ENCODE data around the gene JAM3. TPM values are rescaled to one million over a fixed set of nuclear protein-coding genes. Genes with fewer than 3 reads are reported as not detected.

The JAM3 gene
- polyA plus RNA-seq, 1 of the 3 experiments (the other 2 are of a cell fraction): 56.8 TPM

GRCh38 chr11:134049303-134049702, 19.6 kb upstream of the JAM3 start:
- Histone ChIP-seq H3K27ac (ENCODE audit: low read depth in 2 of 2, low read length in 1 of 2) (no peak overlapping the region), H3K9me2 (no peaks in the 10 kb centered on the region), H2AFZ (ENCODE audit: low read depth) (no peak overlapping the region), H3K4me2 (no peak overlapping the region), H3K9ac (no peak overlapping the region), H3K4me1 (ENCODE audit: control insufficient read depth in 1 of 2, insufficient read depth in 2 of 2, low read depth in 1 of 2, low read length in 1 of 2) (peaks cover 0 to 25% of the 10 kb centered on the region in 2 experiments; a peak in 1 of 4 replicates), H3K79me2 (ENCODE audit: insufficient read depth) (no peaks in the 10 kb centered on the region), H3K4me3 (ENCODE audit: low read depth in 2 of 2, low read length in 1 of 2) (no peak overlapping the region), H4K20me1 (ENCODE audit: insufficient read depth) (no peaks in the 10 kb centered on the region), H3K27me3 (ENCODE audit: insufficient read depth) (no peaks in the 10 kb centered on the region), H3K36me3 (replicated peaks in 1 of 2; ENCODE audit: control insufficient read depth in 1 of 2, insufficient read depth in 2 of 2, low read length in 1 of 2) (no peaks in the 10 kb centered on the region), H3K9me3 (no peaks in the 10 kb centered on the region), H3F3A (replicated peaks; ENCODE audit: insufficient read depth) (no peaks in the 10 kb centered on the region)
- no peak for DNase-seq
- ChIA-PET CTCF (interaction anchor here (1.1 to 17.1 kb wide), 4 partner anchors 14 to 126 kb away, joined by 3 to 293 read pairs (median 42); no protein-coding TSS in a partner anchor), POLR2A (no interaction called here)
- 71% methylated on average over 11 of the region's 11 CpGs for WGBS (ENCODE audit: low lambda C conversion rate)
- TF ChIP-seq CHD2 (IDR thresholded peaks at IDR 0.05; ENCODE audit: low read length, partially characterized antibody): no peak
- TF ChIP-seq RXRA (IDR thresholded peaks at IDR 0.05; ENCODE audit: borderline replicate concordance, low read depth): no peak
- 0 out of 2 replicates have a peak, but pooled peaks have one; percentile 11 for TF ChIP-seq RAD21 (IDR thresholded peaks at IDR 0.05; ENCODE audit: low read length)
- TF ChIP-seq MEF2A (IDR thresholded peaks at IDR 0.05; ENCODE audit: borderline replicate concordance, low read depth): no peak
- no peak for TF ChIP-seq TEAD4 (IDR thresholded peaks at IDR 0.05; ENCODE audit: borderline replicate concordance, insufficient read depth)

- ChIA-PET POLR2A (interaction anchor here (0.6 to 1.5 kb wide), 7 partner anchors 14 to 121 kb away, joined by 3 to 5 read pairs (median 3); partner anchors contain the start of gene JAM3), CTCF (interaction anchor here (0.6 to 17.1 kb wide), 54 partner anchors 9 to 194 kb away, joined by 3 to 293 read pairs (median 4); partner anchors contain the start of genes IGSF9B and JAM3)
- Histone ChIP-seq H3K27me3 (ENCODE audit: insufficient read depth) (no peaks in the 10 kb centered on the region), H3K36me3 (replicated peaks in 1 of 2; ENCODE audit: control insufficient read depth in 1 of 2, insufficient read depth in 2 of 2, low read length in 1 of 2) (no peaks in the 10 kb centered on the region), H3K4me1 (ENCODE audit: control insufficient read depth in 1 of 2, insufficient read depth in 2 of 2, low read depth in 1 of 2, low read length in 1 of 2) (peaks cover 0 to 18% of the 10 kb centered on the region in 2 experiments; a peak in 1 of 4 replicates), H3K9me2 (no peaks in the 10 kb centered on the region), H3K9ac (no peak overlapping the region), H2AFZ (ENCODE audit: low read depth) (peak overlapping the region; percentile 57; the same call in 1 of the 2 replicates), H3F3A (replicated peaks; ENCODE audit: insufficient read depth) (no peaks in the 10 kb centered on the region), H3K4me3 (ENCODE audit: low read depth in 2 of 2, low read length in 1 of 2) (peak overlapping the region; percentile 26 to 44; a peak in 3 of 4 replicates), H3K9me3 (no peaks in the 10 kb centered on the region), H4K20me1 (ENCODE audit: insufficient read depth) (no peaks in the 10 kb centered on the region), H3K79me2 (ENCODE audit: insufficient read depth) (no peaks in the 10 kb centered on the region), H3K27ac (ENCODE audit: low read depth in 2 of 2, low read length in 1 of 2) (no peak overlapping the region), H3K4me2 (peak overlapping the region; percentile 62)
- DNase-seq: peak; percentile 96
- TF ChIP-seq CHD2 (IDR thresholded peaks at IDR 0.05; ENCODE audit: low read length, partially characterized antibody): peak; percentile 47
- TF ChIP-seq RCOR1 (IDR thresholded peaks at IDR 0.05; ENCODE audit: low read length): 0 out of 2 replicates have a peak, but pooled peaks have one; percentile 13
- peak; percentile 97 for TF ChIP-seq SMC3 (IDR thresholded peaks at IDR 0.05; ENCODE audit: low read depth, low read length)
- no peak for TF ChIP-seq RFX5 (IDR thresholded peaks at IDR 0.05; ENCODE audit: low read length)
- TF ChIP-seq RAD21 (IDR thresholded peaks at IDR 0.05; ENCODE audit: low read length): peak; percentile 93
- no peak for TF ChIP-seq USF2 (IDR thresholded peaks at IDR 0.05; ENCODE audit: borderline replicate concordance, low read depth, low read length)
- TF ChIP-seq NRF1 (IDR thresholded peaks at IDR 0.05; ENCODE audit: low read depth, low read length): peak; percentile 27; the same call in 1 of the 2 replicates
- peak; percentile 92 for TF ChIP-seq CTCF (IDR thresholded peaks at IDR 0.05)
- 50% methylated on average over 34 of the region's 43 CpGs for WGBS (ENCODE audit: low lambda C conversion rate)
Measured at GRCh38 chr11:134050541-134051383, 18.1 kb upstream of the JAM3 start.
